A549 (cell line): ENCODE data around the gene MAP3K4. TPM values are rescaled to one million over a fixed set of nuclear protein-coding genes. Genes with fewer than 3 reads are reported as not detected.

Experiments
- ATAC-seq, 2 experiments: fragments of 200-7000 bp in 1 of 2; fragments of >200 bp in 1 of 2; cut with Nextera tagmentation in 1 of 2; cut with Tn5 transposase in 1 of 2; 3 replicates each; pipeline versions ENCODE4 v1.8.0 to v1.9.1; 2018 to 2020; ENCODE audit warnings: mild to moderate bottlenecking in 1 of 2, moderate library complexity in 1 of 2
- CTCF ChIA-PET: fragments of 300-600 bp; sonication (Branson Sonifier 250); formaldehyde crosslinking; extraction: SDS; loops from one replicate; lab custom pipeline; 2021; ENCODE audit warnings: antibody characterized with exemption, inconsistent platforms; lab: Yijun Ruan, JAX
- POLR2A ChIA-PET: fragments of 350-600 bp; formaldehyde crosslinking; extraction: SDS; loops from one replicate; lab custom pipeline; 2021; ENCODE audit warnings: antibody characterized with exemption, inconsistent platforms; lab: Yijun Ruan, JAX
- DNase-seq, 2 experiments: peaks; one replicate each; pipeline versions ENCODE4 v3.0.0 to v3.0.0-alpha.2; 2011 to 2016; ENCODE audit warnings: low read depth in 1 of 2, low spot score in 1 of 2
- FAIRE-seq: peaks from 2 replicates; lab custom pipeline; 2011; peaks lifted over from hg19 to GRCh38; lab: Jason Lieb, UNC
- H3K27ac ChIP-seq, 2 experiments: fragments of >200 bp; sonication (Bioruptor Twin); formaldehyde crosslinking; 3 replicates each; pipeline ENCODE4 v1.5.1; 2016 to 2017
- H3K4me1 ChIP-seq: fragments of >200 bp; sonication (Bioruptor Twin); formaldehyde crosslinking; 3 replicates; pipeline ENCODE4 v1.6.1; 2016
- H3K4me2 ChIP-seq: fragments of >200 bp; sonication (Bioruptor Twin); formaldehyde crosslinking; 3 replicates; pipeline ENCODE4 v1.6.1; 2016
- H3K4me3 ChIP-seq: fragments of >200 bp; sonication (Bioruptor Twin); formaldehyde crosslinking; 3 replicates; pipeline ENCODE4 v1.5.1; 2016
- H3K9me3 ChIP-seq: fragments of >200 bp; sonication (Bioruptor Twin); formaldehyde crosslinking; 3 replicates; pipeline ENCODE4 v1.6.1; 2016
- BCL3 ChIP-seq: fragments of >200 bp; sonication (Bioruptor Twin); formaldehyde crosslinking; IDR thresholded peaks from 3 replicates; pipeline ENCODE4 v1.6.1; 2016
- CBX2 ChIP-seq: fragments of 200-600 bp; sonication (generic); IDR thresholded peaks from 2 replicates; pipeline ENCODE4 v1.6.1; 2016; ENCODE audit warnings: low read depth, mild to moderate bottlenecking, borderline replicate concordance
- CHD2 ChIP-seq: fragments of 150-350 bp; IDR thresholded peaks from 2 replicates; pipeline ENCODE4 v1.6.1; 2014; ENCODE audit warnings: low read length; ENCODE audit not compliant: partially characterized antibody
- CHD4 ChIP-seq: fragments of 200-600 bp; sonication (generic); IDR thresholded peaks from 2 replicates; pipeline ENCODE4 v1.6.1; 2016; ENCODE audit warnings: antibody characterized with exemption, mild to moderate bottlenecking, borderline replicate concordance
- CTCF ChIP-seq: fragments of >200 bp; sonication (Bioruptor Twin); formaldehyde crosslinking; IDR thresholded peaks from 3 replicates; pipeline ENCODE4 v1.5.1; 2016
- ELK1 ChIP-seq: fragments of 150-350 bp; IDR thresholded peaks from 2 replicates; pipeline ENCODE4 v1.6.1; 2014; ENCODE audit warnings: low read depth, mild to moderate bottlenecking, low read length
- ESRRA ChIP-seq: fragments of 150-350 bp; IDR thresholded peaks from 2 replicates; pipeline ENCODE4 v1.6.1; 2014; ENCODE audit warnings: mild to moderate bottlenecking, low read length, borderline replicate concordance
- FOSL2 ChIP-seq, 2 experiments: fragments of 450-650 bp in 1 of 2; fragments of >200 bp in 1 of 2; sonication (Bioruptor Twin) in 1 of 2; formaldehyde crosslinking; IDR thresholded peaks; 2 replicates each; pipeline versions ENCODE4 v1.5.0 to v1.6.1; 2016 to 2020; ENCODE audit warnings: mild to moderate bottlenecking in 1 of 2, moderate library complexity in 1 of 2
- HDAC2 ChIP-seq: fragments of 200-600 bp; sonication (generic); IDR thresholded peaks from 2 replicates; pipeline ENCODE4 v1.6.1; 2016
- HEYL ChIP-seq: fragments of 250-450 bp; sonication (Bioruptor Pico); IDR thresholded peaks from 2 replicates; pipeline ENCODE4 v1.8.0; 2021; ENCODE audit warnings: mild to moderate bottlenecking, moderate library complexity
- HOXB5 ChIP-seq: fragments of 250-450 bp; sonication (Bioruptor Pico); IDR thresholded peaks from 2 replicates; pipeline ENCODE4 v1.5.0; 2020; ENCODE audit warnings: mild to moderate bottlenecking, moderate library complexity
- JUN ChIP-seq, 2 experiments: fragments of >200 bp; sonication (Bioruptor Twin); formaldehyde crosslinking; IDR thresholded peaks; 2 replicates in 1 of 2; 3 replicates in 1 of 2; pipeline ENCODE4 v1.6.1; 2016 to 2017
- JUNB ChIP-seq: fragments of >200 bp; sonication (Bioruptor Twin); formaldehyde crosslinking; IDR thresholded peaks from 2 replicates; pipeline ENCODE4 v1.6.1; 2016
- KDM5A ChIP-seq: fragments of 200-600 bp; sonication (generic); IDR thresholded peaks from 2 replicates; pipeline ENCODE4 v1.6.1; 2016; ENCODE audit warnings: antibody characterized with exemption, mild to moderate bottlenecking
- MAFK ChIP-seq: fragments of 450-650 bp; IDR thresholded peaks from 2 replicates; pipeline ENCODE4 v1.6.1; 2014; ENCODE audit not compliant: partially characterized antibody
- MAX ChIP-seq: IDR thresholded peaks from 2 replicates; pipeline ENCODE4 v1.6.1; 2012
- NR3C1 ChIP-seq: fragments of >200 bp; sonication (Bioruptor Twin); formaldehyde crosslinking; IDR thresholded peaks from 3 replicates; pipeline ENCODE4 v1.6.1; 2017
- PBX3 ChIP-seq: IDR thresholded peaks from 2 replicates; pipeline ENCODE4 v1.6.1; 2012
- PHF8 ChIP-seq: fragments of 200-600 bp; sonication (generic); IDR thresholded peaks from 2 replicates; pipeline ENCODE4 v1.6.1; 2016; ENCODE audit warnings: low read depth, mild to moderate bottlenecking, antibody characterized with exemption, moderate library complexity, borderline replicate concordance
- RNF2 ChIP-seq: fragments of 200-600 bp; sonication (generic); IDR thresholded peaks from 2 replicates; pipeline ENCODE4 v1.6.1; 2016; ENCODE audit warnings: low read depth, mild to moderate bottlenecking, antibody characterized with exemption, moderate library complexity, borderline replicate concordance
- SREBF2 ChIP-seq: fragments of 450-650 bp; IDR thresholded peaks from 2 replicates; pipeline ENCODE4 v1.6.1; 2014; ENCODE audit warnings: mild to moderate bottlenecking, moderate library complexity
- TFCP2L1 ChIP-seq: fragments of 250-450 bp; sonication (Bioruptor Pico); IDR thresholded peaks from 2 replicates; pipeline ENCODE4 v1.5.0; 2021; ENCODE audit warnings: mild to moderate bottlenecking
- TP53 ChIP-seq: fragments of 250-450 bp; sonication (Bioruptor Pico); IDR thresholded peaks from 2 replicates; pipeline ENCODE4 v1.5.0; 2021; ENCODE audit warnings: mild to moderate bottlenecking, moderate library complexity
- USF2 ChIP-seq: fragments of 450-650 bp; IDR thresholded peaks from 2 replicates; pipeline ENCODE4 v1.6.1; 2014; ENCODE audit warnings: antibody characterized with exemption
- ZSCAN20 ChIP-seq: fragments of 250-450 bp; sonication (Bioruptor Pico); IDR thresholded peaks from 2 replicates; pipeline ENCODE4 v1.8.0; 2022; ENCODE audit warnings: mild to moderate bottlenecking, moderate library complexity
- WGBS: methylation state at CpG from one replicate; pipeline ENCODE4 v1.1.6; 2017; ENCODE audit errors: missing lambda C conversion rate; 5-methylcytosine and 5-hydroxymethylcytosine counted together
- polyA plus RNA-seq, 4 experiments: library from polyadenylated mRNA; depleted of rRNA in 3 of 4; stranded (reverse); fragments of >200 nt; fragmentation: RNase III in 1 of 4; extraction: RNeasy Plus Mini Kit Qiagen cat#74134 plus additional on column Dnase treatment in 1 of 4; gene quantifications; 2 replicates in 3 of 4; 3 replicates in 1 of 4; pipeline ENCODE4 v1.2.3, GENCODE V29; 2011 to 2017

The MAP3K4 gene
- polyA plus RNA-seq, 2 of the 4 experiments (the other 2 are of a cell fraction): 7.3 to 13.4 TPM

- no peak for DNase-seq
- CTCF ChIA-PET: interaction anchor here (0.9 to 1.0 kb wide), 2 partner anchors 15 kb away, joined by 3 read pairs; no protein-coding TSS in a partner anchor
- POLR2A ChIA-PET: no interaction called here
- WGBS: 77% methylated on average over 8 of the region's 8 CpGs
- H3K27ac ChIP-seq: no peak overlapping the region
- H3K4me3 ChIP-seq: no peak overlapping the region
- no peaks in the 10 kb centered on the region for H3K9me3 ChIP-seq
- no peaks in the 10 kb centered on the region for H3K4me1 ChIP-seq
- no peak for FAIRE-seq
- H3K4me2 ChIP-seq: no peak overlapping the region
- TF ChIP-seq JUN (IDR thresholded peaks at IDR 0.05) (no peak), CBX2 (no peak), KDM5A (no peak), FOSL2 (IDR thresholded peaks at IDR 0.05) (no peak), FOSL2 (CRISPR knock-in tag; IDR thresholded peaks at IDR 0.05) (no peak)
- TF ChIP-seq, all 56 proteins: peak for 0
- no peak for ATAC-seq
Measured at GRCh38 chr6:160956300-160957035, 35.1 kb upstream of the MAP3K4 start.

GRCh38 chr6:160959726-160960435, 31.7 kb upstream of the MAP3K4 start:
- DNase-seq: no peak
- Histone ChIP-seq H3K27ac (no peak overlapping the region), H3K9me3 (no peaks in the 10 kb centered on the region), H3K4me2 (no peak overlapping the region), H3K4me1 (no peaks in the 10 kb centered on the region), H3K4me3 (no peak overlapping the region)
- TF ChIP-seq HDAC2: no peak
- no peak for TF ChIP-seq CHD2
- no peak for TF ChIP-seq CBX2
- no peak for TF ChIP-seq ESRRA
- no peak for TF ChIP-seq SREBF2
- ChIA-PET POLR2A (no interaction called here), CTCF (interaction anchor here (1.1 kb wide), 1 partner anchor 33 kb away, joined by 3 read pairs; no protein-coding TSS in a partner anchor)
- ATAC-seq: no peak
- FAIRE-seq: no peak
- 68% methylated on average over 7 of the region's 7 CpGs for WGBS

GRCh38 chr6:160960839-160961238, 30.7 kb upstream of the MAP3K4 start:
- Histone ChIP-seq H3K4me3 (no peak overlapping the region), H3K4me1 (no peaks in the 10 kb centered on the region), H3K27ac (no peak overlapping the region), H3K9me3 (no peaks in the 10 kb centered on the region)
- FAIRE-seq: no peak
- no peak for ATAC-seq
- CTCF ChIA-PET: no interaction called here
- TF ChIP-seq BCL3: no peak
- no peak for TF ChIP-seq RNF2
- no peak for TF ChIP-seq NR3C1
- no peak for TF ChIP-seq MAX
- no peak for TF ChIP-seq CHD4
- no peak for TF ChIP-seq PBX3
- TF ChIP-seq ELK1: no peak
- TF ChIP-seq HDAC2: no peak
- no peak for TF ChIP-seq ZSCAN20 (CRISPR knock-in tag)
- TF ChIP-seq HEYL (CRISPR knock-in tag): no peak
- no peak for TF ChIP-seq TP53 (CRISPR knock-in tag)
- TF ChIP-seq MAFK: no peak
- TF ChIP-seq ESRRA: no peak
- TF ChIP-seq USF2: no peak
- no peak for TF ChIP-seq CTCF
- no peak for TF ChIP-seq PHF8
- no peak for TF ChIP-seq TFCP2L1 (CRISPR knock-in tag)
- TF ChIP-seq JUNB: no peak
- no peak for TF ChIP-seq HOXB5 (CRISPR knock-in tag)
- TF ChIP-seq, all 56 proteins: peak for 0
- no peak overlapping the region for H3K4me2 ChIP-seq
- no peak for DNase-seq
- 40% methylated on average over 3 of the region's 3 CpGs for WGBS
- POLR2A ChIA-PET: no interaction called here
